Gastrocnemius medialis (tissue), 4 donors: ENCODE data around the gene ATG7. TPM values are rescaled to one million over a fixed set of nuclear protein-coding genes. Genes with fewer than 3 reads are reported as not detected.

ENCODE experiments used
- ATAC-seq, 2 donors: fragments of 150-250 bp; one replicate each; pipeline ENCODE4 v1.9.1; 2016
- DNase-seq, 2 donors: peaks; one replicate each; pipeline ENCODE4 v3.0.0-alpha.2; 2019
- H3K27ac ChIP-seq, 4 donors: fragments of 200-600 bp; sonication (generic); 1 replicate in 1 of 4; 2 replicates in 3 of 4; pipeline ENCODE4 v1.5.1; 2016 to 2018; ENCODE audit warnings: mild to moderate bottlenecking in 2 of 4, moderate library complexity in 1 of 4
- H3K27me3 ChIP-seq, 3 donors: fragments of 200-600 bp; sonication (generic) in 2 of 3; 1 replicate in 1 of 3; 2 replicates in 2 of 3; pipeline versions ENCODE4 v1.5.1 to v1.6.0; 2016 to 2019; ENCODE audit warnings: mild to moderate bottlenecking in 1 of 3, moderate library complexity in 1 of 3
- H3K36me3 ChIP-seq, 2 donors: fragments of 200-600 bp; sonication (generic) in 1 of 2; one replicate each; pipeline ENCODE4 v1.5.1; 2017 to 2018
- H3K4me1 ChIP-seq, 2 donors: fragments of 200-600 bp; sonication (generic) in 1 of 2; one replicate each; pipeline ENCODE4 v1.5.1; 2016 to 2017; ENCODE audit warnings: mild to moderate bottlenecking in 2 of 2
- H3K4me3 ChIP-seq, 4 donors: fragments of 200-600 bp; sonication (generic) in 3 of 4; 1 replicate in 1 of 4; 2 replicates in 3 of 4; pipeline ENCODE4 v1.5.1; 2016 to 2019; ENCODE audit warnings: mild to moderate bottlenecking in 2 of 4
- H3K9me3 ChIP-seq, 3 donors: fragments of 200-600 bp; sonication (generic) in 2 of 3; 1 replicate in 1 of 3; 2 replicates in 2 of 3; pipeline ENCODE4 v1.5.1; 2016 to 2019
- POLR2A ChIP-seq, 2 donors: fragments of 450-650 bp; IDR thresholded peaks; one replicate each; pipeline ENCODE4 v1.6.1; 2017; ENCODE audit warnings: antibody characterized with exemption in 2 of 2, mild to moderate bottlenecking in 2 of 2, moderate library complexity in 2 of 2
- in situ Hi-C, 4 donors: fragments of 200-750 bp; cut with MboI; loops; one replicate each; pipeline versions ENCODE4 v1.15.0 to v1.8.0; 2017; ENCODE audit warnings: low sequenced_read_pairs in 4 of 4
- intact Hi-C: fragments of 100-400 bp; cut with DNase I; formaldehyde crosslinking; loops from one replicate; pipeline ENCODE4 v1.15.1; 2023; ENCODE audit warnings: low total_unique reads
- total RNA-seq, 4 donors: library from RNA; depleted of rRNA; stranded (reverse); fragments of >200 nt; gene quantifications; one replicate each; pipeline versions ENCODE4 v1.1.0 to v1.2.3, GENCODE V29; 2016
- TF ChIP-seq, protein P1 (sequence below), 5 experiments: fragments of 450-650 bp in 3 of 5; fragments of 200-600 bp in 2 of 5; sonication (generic) in 2 of 5; IDR thresholded peaks in 4 of 5; conservative IDR thresholded peaks in 1 of 5; 1 replicate in 4 of 5; 2 replicates in 1 of 5; pipeline ENCODE4 v1.5.1; 2016 to 2019; ENCODE audit warnings: antibody characterized with exemption in 5 of 5, mild to moderate bottlenecking in 3 of 5, moderate library complexity in 3 of 5

ATG7 gene
- total RNA-seq, 4 donors from 2014 or later, result 13.5 to 29.2 (median 15.0) TPM

GRCh38 chr3:11558918-11559815 is 287.0 kb downstream of the ATG7 start:
- H3K36me3 ChIP-seq, result peaks cover 0 to 4% of the 10 kb centered on the region in 2 donors
- H3K9me3 ChIP-seq, result no peaks in the 10 kb centered on the region
- no peak overlapping the region for H3K4me3 ChIP-seq
- in situ Hi-C loops (no loop called here), intact Hi-C loops (no loop called here)
- no peaks in the 10 kb centered on the region for H3K27me3 ChIP-seq
- ATAC-seq (peak in 1 of 2 donors; percentile 4), DNase-seq (peak in 1 of 2 donors; percentile 2)
- peak overlapping the region; percentile 63 to 88 (median 71) for H3K27ac ChIP-seq
- H3K4me1 ChIP-seq, result peaks cover 58 to 73% of the 10 kb centered on the region in 2 donors
- no peak for TF ChIP-seq POLR2A (IDR thresholded peaks at IDR 0.05)
- TF ChIP-seq, protein P1, sequence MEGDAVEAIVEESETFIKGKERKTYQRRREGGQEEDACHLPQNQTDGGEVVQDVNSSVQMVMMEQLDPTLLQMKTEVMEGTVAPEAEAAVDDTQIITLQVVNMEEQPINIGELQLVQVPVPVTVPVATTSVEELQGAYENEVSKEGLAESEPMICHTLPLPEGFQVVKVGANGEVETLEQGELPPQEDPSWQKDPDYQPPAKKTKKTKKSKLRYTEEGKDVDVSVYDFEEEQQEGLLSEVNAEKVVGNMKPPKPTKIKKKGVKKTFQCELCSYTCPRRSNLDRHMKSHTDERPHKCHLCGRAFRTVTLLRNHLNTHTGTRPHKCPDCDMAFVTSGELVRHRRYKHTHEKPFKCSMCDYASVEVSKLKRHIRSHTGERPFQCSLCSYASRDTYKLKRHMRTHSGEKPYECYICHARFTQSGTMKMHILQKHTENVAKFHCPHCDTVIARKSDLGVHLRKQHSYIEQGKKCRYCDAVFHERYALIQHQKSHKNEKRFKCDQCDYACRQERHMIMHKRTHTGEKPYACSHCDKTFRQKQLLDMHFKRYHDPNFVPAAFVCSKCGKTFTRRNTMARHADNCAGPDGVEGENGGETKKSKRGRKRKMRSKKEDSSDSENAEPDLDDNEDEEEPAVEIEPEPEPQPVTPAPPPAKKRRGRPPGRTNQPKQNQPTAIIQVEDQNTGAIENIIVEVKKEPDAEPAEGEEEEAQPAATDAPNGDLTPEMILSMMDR (IDR thresholded peaks at IDR 0.05 in 4 of 5, conservative IDR thresholded peaks at IDR 0.05 in 1 of 5), result no peak

GRCh38 chr3:11559816-11560633 is 287.8 kb downstream of the ATG7 start:
- no peak for ATAC-seq
- H3K4me3 ChIP-seq, result no peak overlapping the region
- H3K36me3 ChIP-seq, result peaks cover 0 to 4% of the 10 kb centered on the region in 2 donors
- no peak for TF ChIP-seq POLR2A (IDR thresholded peaks at IDR 0.05)
- TF ChIP-seq, protein P1 (IDR thresholded peaks at IDR 0.05 in 4 of 5, conservative IDR thresholded peaks at IDR 0.05 in 1 of 5), result no peak
- peak overlapping the region; percentile 63 to 88 (median 71) for H3K27ac ChIP-seq
- no peaks in the 10 kb centered on the region for H3K27me3 ChIP-seq
- intact Hi-C loops, result no loop called here
- no peaks in the 10 kb centered on the region for H3K9me3 ChIP-seq
- DNase-seq, result peak in 1 of 2 donors; percentile 1
- in situ Hi-C loops, result no loop called here
- H3K4me1 ChIP-seq, result peaks cover 53 to 68% of the 10 kb centered on the region in 2 donors

GRCh38 chr3:11560746-11561145 is 288.5 kb downstream of the ATG7 start:
- H3K4me1 ChIP-seq, result peaks cover 46 to 61% of the 10 kb centered on the region in 2 donors
- intact Hi-C loops, result no loop called here
- H3K27ac ChIP-seq, result peak overlapping the region; percentile 63 to 88 (median 71)
- peaks cover 0 to 4% of the 10 kb centered on the region in 2 donors for H3K36me3 ChIP-seq
- H3K4me3 ChIP-seq, result no peak overlapping the region
- DNase-seq (peak in 1 of 2 donors; percentile 2), ATAC-seq (no peak)
- TF ChIP-seq, protein P1 (IDR thresholded peaks at IDR 0.05 in 4 of 5, conservative IDR thresholded peaks at IDR 0.05 in 1 of 5), result no peak
- no peak for TF ChIP-seq POLR2A (IDR thresholded peaks at IDR 0.05)
- H3K9me3 ChIP-seq, result no peaks in the 10 kb centered on the region
- no peaks in the 10 kb centered on the region for H3K27me3 ChIP-seq
- in situ Hi-C loops, result no loop called here

- peaks cover 33 to 54% of the 10 kb centered on the region in 2 donors for H3K4me1 ChIP-seq
- in situ Hi-C loops (no loop called here), intact Hi-C loops (no loop called here)
- no peaks in the 10 kb centered on the region for H3K27me3 ChIP-seq
- ATAC-seq, result no peak
- H3K4me3 ChIP-seq, result no peak overlapping the region
- H3K36me3 ChIP-seq, result peaks cover 0 to 4% of the 10 kb centered on the region in 2 donors
- TF ChIP-seq POLR2A (IDR thresholded peaks at IDR 0.05), result no peak
- TF ChIP-seq, protein P1 (IDR thresholded peaks at IDR 0.05 in 4 of 5, conservative IDR thresholded peaks at IDR 0.05 in 1 of 5), result no peak
- DNase-seq, result no peak
- peak overlapping the region; percentile 19 to 88 (median 44) for H3K27ac ChIP-seq
- H3K9me3 ChIP-seq, result no peaks in the 10 kb centered on the region
These were observed 290.2 kb downstream of the ATG7 start for GRCh38 chr3:11562277-11562881.
